Esophagus squamous epithelium (tissue), 5 donors: ENCODE results near the gene STK4. TPM values are rescaled to one million over a fixed set of nuclear protein-coding genes. Genes with fewer than 3 reads are reported as not detected.

Source experiments
- DNase-seq: peaks from one replicate; lab custom pipeline; 2025; lab: John Stamatoyannopoulos, UW
- H3K27ac ChIP-seq, 4 donors: fragments of 200-600 bp; sonication (generic); one replicate each; pipeline ENCODE4 v1.5.1; 2016 to 2019; ENCODE audit warnings: mild to moderate bottlenecking in 1 of 4
- H3K27me3 ChIP-seq, 4 donors: fragments of 200-600 bp; sonication (generic); 1 replicate in 3 of 4; 2 replicates in 1 of 4; pipeline versions ENCODE4 v1.5.1 to v1.6.0; 2017 to 2021; ENCODE audit warnings: antibody characterized with exemption in 1 of 4
- H3K36me3 ChIP-seq, 3 donors: fragments of 200-600 bp; sonication (generic); one replicate each; pipeline ENCODE4 v1.5.1; 2016 to 2019
- H3K4me1 ChIP-seq, 3 donors: fragments of 200-600 bp; sonication (generic); one replicate each; pipeline ENCODE4 v1.5.1; 2017 to 2019
- H3K4me3 ChIP-seq, 4 donors: fragments of 200-600 bp; sonication (generic); 1 replicate in 3 of 4; 2 replicates in 1 of 4; pipeline ENCODE4 v1.5.1; 2016 to 2019; ENCODE audit warnings: mild to moderate bottlenecking in 2 of 4, moderate library complexity in 1 of 4
- H3K9me3 ChIP-seq, 3 donors: fragments of 200-600 bp; sonication (generic); one replicate each; pipeline ENCODE4 v1.5.1; 2016 to 2019
- CTCF ChIP-seq, 6 experiments: fragments of 450-650 bp in 4 of 6; fragments of 200-600 bp in 2 of 6; sonication (generic) in 2 of 6; IDR thresholded peaks; one replicate each; pipeline ENCODE4 v1.5.1; 2016 to 2019; ENCODE audit warnings: antibody characterized with exemption in 6 of 6, mild to moderate bottlenecking in 4 of 6, moderate library complexity in 4 of 6
- POLR2A ChIP-seq, 4 donors: fragments of 450-650 bp; IDR thresholded peaks; one replicate each; pipeline ENCODE4 v1.6.1; 2017; ENCODE audit warnings: antibody characterized with exemption in 4 of 4, mild to moderate bottlenecking in 4 of 4, moderate library complexity in 3 of 4
- WGBS, 2 donors: methylation state at CpG; one replicate each; pipeline ENCODE4 v1.1.5; 2018; 5-methylcytosine and 5-hydroxymethylcytosine counted together
- intact Hi-C: fragments of 100-400 bp; cut with DNase I; formaldehyde crosslinking; loops from one replicate; pipeline ENCODE4 v1.15.0; 2022
- total RNA-seq, 4 donors: library from RNA; depleted of rRNA; stranded (reverse); fragments of >200 nt; gene quantifications; one replicate each; pipeline ENCODE4 v1.1.0, GENCODE V29; 2016
- donor health status: DM: yes; HTN: yes; CAD: no.

Gene STK4
- total RNA-seq, 4 donors from 2014 or later = 14.6 to 29.8 (median 17.6) TPM

GRCh38 chr20:45097485-45098102, 131.3 kb downstream of the STK4 start:
- H3K4me3 ChIP-seq = peak overlapping the region in 2 of 4 donors; percentile 30 to 49
- peaks cover 3 to 27% (median 15%) of the 10 kb centered on the region in 3 donors for H3K4me1 ChIP-seq
- no peaks in the 10 kb centered on the region for H3K36me3 ChIP-seq
- WGBS, 2 donors = 55 to 77% methylated on average over 3 to 25 of the region's 56 CpGs
- peaks cover 0 to 64% (median 8%) of the 10 kb centered on the region in 4 donors for H3K27me3 ChIP-seq
- no peak for DNase-seq
- no peaks in the 10 kb centered on the region for H3K9me3 ChIP-seq
- no peak overlapping the region for H3K27ac ChIP-seq
- TF ChIP-seq CTCF (IDR thresholded peaks at IDR 0.05) (peak in 3 of 6 experiments; percentile 18 to 42 (median 27)), POLR2A (IDR thresholded peaks at IDR 0.05) (no peak)
- intact Hi-C loops = loop anchor here (10.0 kb wide), 1 partner anchor 53 kb away; no protein-coding TSS in a partner anchor

- intact Hi-C loops = loop anchor here (10.0 kb wide), 1 partner anchor 53 kb away; no protein-coding TSS in a partner anchor
- H3K27me3 ChIP-seq = peaks cover 0 to 70% (median 8%) of the 10 kb centered on the region in 4 donors
Measured at GRCh38 chr20:45098103-45098773, 131.9 kb downstream of the STK4 start.

GRCh38 chr20:45100563-45101245, 134.4 kb downstream of the STK4 start, which contains the start of gene KCNS1:
Gene KCNS1, minus strand, starts transcription at chr20:45101127. Its CDS starts 1,891 bp downstream, at chr20:45099236.
- Histone ChIP-seq H3K9me3 (no peaks in the 10 kb centered on the region), H3K27ac (no peak within 1 kb of the TSS), H3K4me3 (peak within 1 kb of the TSS in 2 of 4 donors; percentile 18 to 33), H3K4me1 (peaks cover 3 to 27% (median 12%) of the 10 kb centered on the region in 3 donors), H3K27me3 (peaks cover 0 to 77% (median 8%) of the 10 kb centered on the region in 4 donors), H3K36me3 (no peaks in the 10 kb centered on the region)
- intact Hi-C loops = no loop called here
- 14 to 15% methylated on average over 7 to 21 of the region's 38 CpGs for WGBS, 2 donors
- no peak for DNase-seq
- peak in 1 of 6 experiments; percentile 6 for TF ChIP-seq CTCF (IDR thresholded peaks at IDR 0.05)
- no peak for TF ChIP-seq POLR2A (IDR thresholded peaks at IDR 0.05)

More at GRCh38 chr20:45098103-45098773, 131.9 kb downstream of the STK4 start:
- DNase-seq = no peak
- Histone ChIP-seq H3K4me3 (peak overlapping the region in 2 of 4 donors; percentile 30 to 49), H3K9me3 (no peaks in the 10 kb centered on the region), H3K27ac (no peak overlapping the region), H3K36me3 (no peaks in the 10 kb centered on the region), H3K4me1 (peaks cover 3 to 27% (median 15%) of the 10 kb centered on the region in 3 donors)
- 33 to 40% methylated on average over 4 to 6 of the region's 91 CpGs for WGBS, 2 donors
- TF ChIP-seq POLR2A (IDR thresholded peaks at IDR 0.05) = no peak

- H3K4me3 ChIP-seq = no peak overlapping the region
- H3K27ac ChIP-seq = no peak overlapping the region
- H3K36me3 ChIP-seq = no peaks in the 10 kb centered on the region
- TF ChIP-seq POLR2A (IDR thresholded peaks at IDR 0.05) = no peak
- TF ChIP-seq CTCF (IDR thresholded peaks at IDR 0.05) = no peak
- peaks cover 0 to 71% (median 8%) of the 10 kb centered on the region in 4 donors for H3K27me3 ChIP-seq
- 26 to 35% methylated on average over 5 to 6 of the region's 6 CpGs for WGBS, 2 donors
- no peaks in the 10 kb centered on the region for H3K9me3 ChIP-seq
- intact Hi-C loops = no loop called here
- no peak for DNase-seq
- H3K4me1 ChIP-seq = peaks cover 3 to 27% (median 12%) of the 10 kb centered on the region in 3 donors
Measured at GRCh38 chr20:45101333-45101850, 135.1 kb downstream of the STK4 start.

GRCh38 chr20:45103072-45103471, 136.8 kb downstream of the STK4 start:
- intact Hi-C loops = no loop called here
- Histone ChIP-seq H3K27ac (no peak overlapping the region), H3K36me3 (no peaks in the 10 kb centered on the region), H3K27me3 (peaks cover 0 to 65% (median 4%) of the 10 kb centered on the region in 4 donors), H3K9me3 (no peaks in the 10 kb centered on the region), H3K4me1 (peaks cover 1 to 19% (median 11%) of the 10 kb centered on the region in 3 donors), H3K4me3 (no peak overlapping the region)
- no peak for DNase-seq
- no peak for TF ChIP-seq CTCF (IDR thresholded peaks at IDR 0.05)
- no peak for TF ChIP-seq POLR2A (IDR thresholded peaks at IDR 0.05)
- 75 to 93% methylated on average over 1 to 2 of the region's 2 CpGs for WGBS, 2 donors
